CD4-positive, alpha-beta T cell (primary cell): ENCODE data around the gene GPR62. TPM values are rescaled to one million over a fixed set of nuclear protein-coding genes. Genes with fewer than 3 reads are reported as not detected.

Experiments used
- ATAC-seq: fragments of 200-7000 bp; cut with Tn5 transposase; one replicate; pipeline ENCODE4 v1.10.0; 2022; ENCODE audit warnings: mild to moderate bottlenecking; ENCODE audit not compliant: poor library complexity
- CTCF ChIA-PET: fragments of 350-600 bp; sonication (Branson Sonifier 250); formaldehyde crosslinking; loops from one replicate; lab custom pipeline; 2021; ENCODE audit warnings: antibody characterized with exemption, inconsistent platforms; lab: Charles Lee
- POLR2A ChIA-PET: fragments of 350-600 bp; sonication (Branson Sonifier 250); formaldehyde crosslinking; loops from one replicate; lab custom pipeline; 2021; ENCODE audit warnings: antibody characterized with exemption, inconsistent platforms; lab: Charles Lee
- DNase-seq, 14 experiments: peaks; one replicate each; pipeline ENCODE4 v3.0.0-alpha.2; 2013 to 2020; ENCODE audit warnings: mixed read lengths in 2 of 14
- H3K27ac ChIP-seq, 2 donors: one replicate each; pipeline versions ENCODE4 v1.5.1 to v1.7.0; 2013; ENCODE audit warnings: low read length in 2 of 2, low read depth in 1 of 2, mild to moderate bottlenecking in 1 of 2
- H3K27me3 ChIP-seq, 2 experiments: 1 replicate in 1 of 2; 2 replicates in 1 of 2; pipeline versions ENCODE4 v1.6.1 to v1.7.0; 2013; ENCODE audit warnings: low read length in 2 of 2, control low read depth in 1 of 2, mild to moderate bottlenecking in 1 of 2, moderate library complexity in 1 of 2; ENCODE audit not compliant: insufficient read depth in 2 of 2, control insufficient read depth in 1 of 2
- H3K36me3 ChIP-seq: one replicate; pipeline ENCODE4 v1.6.1; 2013; ENCODE audit warnings: low read length, control low read depth; ENCODE audit not compliant: insufficient read depth
- H3K4me1 ChIP-seq: one replicate; pipeline ENCODE4 v1.6.1; 2013; ENCODE audit warnings: low read length, control low read depth; ENCODE audit not compliant: insufficient read depth
- H3K4me3 ChIP-seq: one replicate; pipeline ENCODE4 v1.5.1; 2013; ENCODE audit warnings: mild to moderate bottlenecking, low read length, moderate library complexity
- H3K9me3 ChIP-seq, 2 experiments: 1 replicate in 1 of 2; 2 replicates in 1 of 2; pipeline versions ENCODE4 v1.6.1 to v1.7.0; 2013; ENCODE audit warnings: low read length in 2 of 2, mild to moderate bottlenecking in 2 of 2, control low read depth in 1 of 2, moderate library complexity in 1 of 2; ENCODE audit not compliant: control insufficient read depth in 1 of 2, insufficient read depth in 1 of 2
- H3K27ac Mint-ChIP-seq: one replicate; pipeline ENCODE4 v1.8.0; 2020; ENCODE audit warnings: mixed read lengths
- H3K27me3 Mint-ChIP-seq: one replicate; pipeline ENCODE4 v1.8.0; 2021; ENCODE audit warnings: mixed read lengths
- H3K36me3 Mint-ChIP-seq: one replicate; pipeline ENCODE4 v1.8.0; 2021; ENCODE audit warnings: low read depth, mixed read lengths
- H3K4me1 Mint-ChIP-seq: one replicate; pipeline ENCODE4 v1.8.0; 2021; ENCODE audit warnings: low read depth, mixed read lengths
- H3K4me3 Mint-ChIP-seq: one replicate; pipeline ENCODE4 v1.8.0; 2020; ENCODE audit warnings: mild to moderate bottlenecking, mixed read lengths
- H3K9me3 Mint-ChIP-seq: one replicate; pipeline ENCODE4 v1.8.0; 2020; ENCODE audit warnings: mixed read lengths
- CTCF ChIP-seq: fragments of 200-600 bp; IDR thresholded peaks from one replicate; pipeline ENCODE4 v1.8.0; 2022; ENCODE audit warnings: antibody characterized with exemption, mild to moderate bottlenecking
- intact Hi-C, 2 experiments: fragments of 100-400 bp; cut with DNase I in 1 of 2; cut with micrococcal nuclease in 1 of 2; formaldehyde crosslinking; loops; one replicate each; pipeline versions ENCODE4 v1.15.1 to v1.9.0; 2023 to 2025; cut with DNase I, micrococcal nuclease
- total RNA-seq, 174 experiments: library from RNA in 2 of 174; stranded (reverse) in 2 of 174; gene quantifications; one replicate each; pipeline ENCODE4 v1.2.3 and lab custom pipeline; 2021 to 2026

Gene GPR62
- total RNA-seq, 2 experiments from 2014 or later = not detected

- Mint-ChIP-seq H3K27me3 (peaks cover 5% of the 10 kb centered on the region), H3K4me1 (peaks cover 15% of the 10 kb centered on the region), H3K36me3 (peaks cover 4% of the 10 kb centered on the region), H3K4me3 (no peak overlapping the region), H3K9me3 (no peaks in the 10 kb centered on the region), H3K27ac (no peak overlapping the region)
- no peak for TF ChIP-seq CTCF
- no peak for DNase-seq
- Histone ChIP-seq H3K27ac (no peak overlapping the region), H3K36me3 (peaks cover 2% of the 10 kb centered on the region), H3K4me3 (no peak overlapping the region), H3K27me3 (peaks cover 0 to 2% of the 10 kb centered on the region in 2 experiments), H3K4me1 (peaks cover 17% of the 10 kb centered on the region), H3K9me3 (no peaks in the 10 kb centered on the region)
- no peak for ATAC-seq
- POLR2A ChIA-PET = no interaction called here
- CTCF ChIA-PET = interaction anchor here (4.4 kb wide), 1 partner anchor 11 kb away, joined by 14 read pairs; the partner anchor contains the start of genes ABHD14A and ABHD14B
- intact Hi-C loops = no loop called here
Observed at GRCh38 chr3:51962854-51963530, 7.8 kb downstream of the GPR62 start.

GRCh38 chr3:51963951-51964451 is 8.8 kb downstream of the GPR62 start:
- no peaks in the 10 kb centered on the region for H3K9me3 Mint-ChIP-seq
- Histone ChIP-seq H3K27me3 (peaks cover 0 to 2% of the 10 kb centered on the region in 2 experiments), H3K36me3 (no peaks in the 10 kb centered on the region), H3K4me3 (no peak overlapping the region), H3K27ac (no peak overlapping the region), H3K9me3 (no peaks in the 10 kb centered on the region), H3K4me1 (peaks cover 26% of the 10 kb centered on the region)
- H3K4me1 Mint-ChIP-seq = peaks cover 23% of the 10 kb centered on the region
- CTCF ChIA-PET = interaction anchor here (4.4 kb wide), 1 partner anchor 10 kb away, joined by 14 read pairs; the partner anchor contains the start of genes ABHD14A and ABHD14B
- no peak for TF ChIP-seq CTCF
- no peak for DNase-seq
- no peaks in the 10 kb centered on the region for H3K27me3 Mint-ChIP-seq
- no peaks in the 10 kb centered on the region for H3K36me3 Mint-ChIP-seq
- intact Hi-C loops = no loop called here
- H3K4me3 Mint-ChIP-seq = no peak overlapping the region
- ATAC-seq = no peak
- H3K27ac Mint-ChIP-seq = no peak overlapping the region
- POLR2A ChIA-PET = interaction anchor here (1.5 kb wide), 1 partner anchor 10 kb away, joined by 4 read pairs; the partner anchor contains the start of gene ABHD14B

- intact Hi-C loops = no loop called here
- no peak overlapping the region for H3K27ac Mint-ChIP-seq
- CTCF ChIA-PET = interaction anchor here (4.4 kb wide), 1 partner anchor 10 kb away, joined by 14 read pairs; the partner anchor contains the start of genes ABHD14A and ABHD14B
- H3K27me3 Mint-ChIP-seq = no peaks in the 10 kb centered on the region
- H3K9me3 Mint-ChIP-seq = no peaks in the 10 kb centered on the region
- no peak overlapping the region for H3K4me3 Mint-ChIP-seq
- DNase-seq (no peak), ATAC-seq (no peak)
- Histone ChIP-seq H3K27ac (no peak overlapping the region), H3K4me1 (peaks cover 26% of the 10 kb centered on the region), H3K9me3 (no peaks in the 10 kb centered on the region), H3K4me3 (no peak overlapping the region), H3K36me3 (no peaks in the 10 kb centered on the region), H3K27me3 (peaks cover 0 to 2% of the 10 kb centered on the region in 2 experiments)
- peaks cover 27% of the 10 kb centered on the region for H3K4me1 Mint-ChIP-seq
- POLR2A ChIA-PET = interaction anchor here (1.5 kb wide), 1 partner anchor 9 kb away, joined by 4 read pairs; the partner anchor contains the start of gene ABHD14B
- no peak for TF ChIP-seq CTCF
- no peaks in the 10 kb centered on the region for H3K36me3 Mint-ChIP-seq
Observed at GRCh38 chr3:51964521-51964920, 9.3 kb downstream of the GPR62 start.
